HCT116 (cell line): ENCODE data around the gene GABBR2. TPM values are rescaled to one million over a fixed set of nuclear protein-coding genes. Genes with fewer than 3 reads are reported as not detected.

Experiments used
- ATAC-seq: fragments of 200-7000 bp; cut with Tn5 transposase; 2 replicates; pipeline ENCODE4 v1.9.1; 2020; ENCODE audit warnings: mild to moderate bottlenecking, moderate library complexity
- BruUV-seq: library from RNA; stranded (reverse); fragments of 400-500 nt; replicated peaks from 2 replicates; lab custom pipeline; 2021; lab: Mats Ljungman, UMichigan
- CTCF ChIA-PET: fragments of 300-600 bp; sonication (Branson Sonifier 250); formaldehyde crosslinking; loops from one replicate; lab custom pipeline; 2021; ENCODE audit warnings: antibody characterized with exemption; lab: Charles Lee
- POLR2A ChIA-PET: fragments of 300-600, 350-600 bp; sonication (Branson Sonifier 250); formaldehyde crosslinking; loops from one replicate; lab custom pipeline; 2021; ENCODE audit warnings: antibody characterized with exemption; lab: Charles Lee
- RAD21 ChIA-PET, 2 experiments: fragments of 300-600 bp; sonication (Branson Sonifier 250); formaldehyde crosslinking; loops; one replicate each; lab custom pipeline; 2023; ENCODE audit warnings: low total read pairs in 2 of 2; ENCODE audit not compliant: uncharacterized antibody in 2 of 2, unreplicated experiment in 2 of 2, low non-redundant PET in 1 of 2; lab: Charles Lee
- DNase-seq: peaks from one replicate; pipeline ENCODE4 v3.0.0-alpha.2; 2010; ENCODE audit warnings: low read depth, low spot score
- H2AFZ ChIP-seq: fragments of 200-600 bp; shearing (Covaris generic), sonication (generic); 2 replicates; pipeline ENCODE4 v1.6.1; 2017; ENCODE audit warnings: low read depth, mixed run types, mixed read lengths, antibody characterized with exemption, low read length; ENCODE audit not compliant: poor library complexity, severe bottlenecking
- H3K27ac ChIP-seq: 2 replicates; pipeline ENCODE4 v1.5.1; 2012; ENCODE audit warnings: low read depth, low read length
- H3K27me3 ChIP-seq: fragments of 200-600 bp; sonication (generic); 2 replicates; pipeline ENCODE4 v1.6.1; 2016; ENCODE audit warnings: mixed run types, low read length, mixed read lengths; ENCODE audit not compliant: insufficient read depth
- H3K36me3 ChIP-seq, 2 experiments: fragments of 200-500 bp in 1 of 2; fragments of 200-600 bp in 1 of 2; sonication (Bioruptor generic) in 1 of 2; sonication (generic) in 1 of 2; 2 replicates each; pipeline versions ENCODE4 v1.5.1 to v1.6.1; 2014 to 2016; ENCODE audit warnings: low read length in 2 of 2, inconsistent platforms in 1 of 2, mixed read lengths in 1 of 2, mixed run types in 1 of 2; ENCODE audit not compliant: insufficient read depth in 2 of 2, control insufficient read depth in 1 of 2
- H3K4me1 ChIP-seq, 2 experiments: fragments of 200-600 bp in 1 of 2; sonication (generic) in 1 of 2; 2 replicates each; pipeline versions ENCODE4 v1.5.1 to v1.6.1; 2012 to 2017; ENCODE audit warnings: low read length in 2 of 2, inconsistent platforms in 1 of 2, mild to moderate bottlenecking in 1 of 2, mixed read lengths in 1 of 2, mixed run types in 1 of 2, moderate library complexity in 1 of 2; ENCODE audit not compliant: insufficient read depth in 2 of 2, control insufficient read depth in 1 of 2
- H3K4me2 ChIP-seq: fragments of 200-600 bp; sonication (generic); 2 replicates; pipeline ENCODE4 v1.6.1; 2017; ENCODE audit warnings: mixed run types, low read length, mixed read lengths
- H3K4me3 ChIP-seq, 2 experiments: fragments of 200-600 bp in 1 of 2; sonication (generic) in 1 of 2; replicated peaks in 1 of 2; 2 replicates each; pipeline ENCODE4 v1.5.1; 2011 to 2016; ENCODE audit warnings: low read length in 2 of 2, control low read depth in 1 of 2, low read depth in 1 of 2, mild to moderate bottlenecking in 1 of 2, mixed read lengths in 1 of 2, mixed run types in 1 of 2
- H3K79me2 ChIP-seq: fragments of 200-600 bp; sonication (generic); 2 replicates; pipeline ENCODE4 v1.6.1; 2017; ENCODE audit warnings: mild to moderate bottlenecking, mixed run types, low read length, moderate library complexity, mixed read lengths; ENCODE audit not compliant: insufficient read depth
- H3K9ac ChIP-seq: fragments of 200-600 bp; sonication (generic); 2 replicates; pipeline ENCODE4 v1.6.1; 2016; ENCODE audit warnings: low read length, mixed read lengths
- H3K9me2 ChIP-seq: fragments of 200-600 bp; sonication (generic), shearing (Covaris generic); 2 replicates; pipeline ENCODE4 v1.6.1; 2017; ENCODE audit warnings: mixed run types, mild to moderate bottlenecking, moderate library complexity; ENCODE audit not compliant: insufficient read depth
- H3K9me3 ChIP-seq, 2 experiments: fragments of 200-500 bp in 1 of 2; fragments of 200-600 bp in 1 of 2; sonication (Bioruptor generic) in 1 of 2; sonication (generic) in 1 of 2; 2 replicates each; pipeline ENCODE4 v1.6.1; 2014 to 2017; ENCODE audit warnings: low read length in 2 of 2, mixed read lengths in 2 of 2, inconsistent platforms in 1 of 2, low read depth in 1 of 2, mild to moderate bottlenecking in 1 of 2, mixed run types in 1 of 2, moderate library complexity in 1 of 2; ENCODE audit not compliant: control insufficient read depth in 1 of 2, insufficient read depth in 1 of 2
- H4K20me1 ChIP-seq: fragments of 200-600 bp; sonication (generic), shearing (Covaris generic); 2 replicates; pipeline ENCODE4 v1.6.1; 2017; ENCODE audit warnings: mixed run types, mild to moderate bottlenecking, moderate library complexity; ENCODE audit not compliant: insufficient read depth
- ATF3 ChIP-seq: IDR thresholded peaks from 2 replicates; pipeline ENCODE4 v1.6.1; 2012
- CBX3 ChIP-seq: IDR thresholded peaks from 2 replicates; pipeline ENCODE4 v1.6.1; 2012; ENCODE audit warnings: low read depth
- ELF1 ChIP-seq: IDR thresholded peaks from 2 replicates; pipeline ENCODE4 v1.6.1; 2012; ENCODE audit warnings: low read depth, borderline replicate concordance
- EZH2phosphoT487 ChIP-seq: fragments of 200-600 bp; IDR thresholded peaks from 2 replicates; pipeline ENCODE4 v1.6.1; 2018; ENCODE audit warnings: antibody characterized with exemption, borderline replicate concordance
- FOSL1 ChIP-seq: IDR thresholded peaks from 2 replicates; pipeline ENCODE4 v1.6.1; 2012; ENCODE audit warnings: low read depth
- JUND ChIP-seq: IDR thresholded peaks from 2 replicates; pipeline ENCODE4 v1.6.1; 2012
- POLR2A ChIP-seq: IDR thresholded peaks from 2 replicates; pipeline ENCODE4 v1.7.0; 2011; ENCODE audit warnings: borderline replicate concordance; ENCODE audit not compliant: insufficient read depth, insufficient read length; ENCODE audit errors: extremely low read depth
- POLR2AphosphoS5 ChIP-seq: IDR thresholded peaks from 2 replicates; pipeline ENCODE4 v1.6.1; 2011; ENCODE audit warnings: mild to moderate bottlenecking, low read depth, low read length, moderate library complexity
- SIN3A ChIP-seq: IDR thresholded peaks from 2 replicates; pipeline ENCODE4 v1.6.1; 2012; ENCODE audit warnings: low read depth
- SP1 ChIP-seq: IDR thresholded peaks from 2 replicates; pipeline ENCODE4 v1.6.1; 2012; ENCODE audit warnings: low read depth
- TCF7L2 ChIP-seq: IDR thresholded peaks from 2 replicates; pipeline ENCODE4 v1.7.0; 2011; ENCODE audit warnings: borderline replicate concordance, inconsistent platforms; ENCODE audit not compliant: insufficient read depth, insufficient read length; ENCODE audit errors: extremely low read depth
- intact Hi-C: fragments of 100-400 bp; cut with micrococcal nuclease; formaldehyde crosslinking; loops from 2 replicates; pipeline ENCODE4 v1.10.0; 2022
- total RNA-seq: library from RNA; stranded (reverse); gene quantifications from one replicate; pipeline ENCODE4 v1.2.1, GENCODE V29; 2021; ENCODE audit not compliant: unreplicated experiment
- TF ChIP-seq, protein P1 (sequence below): IDR thresholded peaks from 2 replicates; pipeline ENCODE4 v1.6.1; 2012
- TF ChIP-seq, protein P2 (sequence below), 3 experiments: fragments of 200-600 bp in 1 of 3; sonication (generic) in 1 of 3; IDR thresholded peaks in 2 of 3; conservative IDR thresholded peaks in 1 of 3; 2 replicates each; pipeline ENCODE4 v1.5.1; 2012 to 2017; ENCODE audit warnings: low read depth in 2 of 3, low read length in 2 of 3, antibody characterized with exemption in 1 of 3, borderline replicate concordance in 1 of 3, control low read depth in 1 of 3, mild to moderate bottlenecking in 1 of 3, mixed read lengths in 1 of 3, mixed run types in 1 of 3, moderate library complexity in 1 of 3; ENCODE audit not compliant: insufficient read depth in 1 of 3

GABBR2 gene
- total RNA-seq, 1 experiment from 2014 or later, result 0.15 TPM

DNA sequence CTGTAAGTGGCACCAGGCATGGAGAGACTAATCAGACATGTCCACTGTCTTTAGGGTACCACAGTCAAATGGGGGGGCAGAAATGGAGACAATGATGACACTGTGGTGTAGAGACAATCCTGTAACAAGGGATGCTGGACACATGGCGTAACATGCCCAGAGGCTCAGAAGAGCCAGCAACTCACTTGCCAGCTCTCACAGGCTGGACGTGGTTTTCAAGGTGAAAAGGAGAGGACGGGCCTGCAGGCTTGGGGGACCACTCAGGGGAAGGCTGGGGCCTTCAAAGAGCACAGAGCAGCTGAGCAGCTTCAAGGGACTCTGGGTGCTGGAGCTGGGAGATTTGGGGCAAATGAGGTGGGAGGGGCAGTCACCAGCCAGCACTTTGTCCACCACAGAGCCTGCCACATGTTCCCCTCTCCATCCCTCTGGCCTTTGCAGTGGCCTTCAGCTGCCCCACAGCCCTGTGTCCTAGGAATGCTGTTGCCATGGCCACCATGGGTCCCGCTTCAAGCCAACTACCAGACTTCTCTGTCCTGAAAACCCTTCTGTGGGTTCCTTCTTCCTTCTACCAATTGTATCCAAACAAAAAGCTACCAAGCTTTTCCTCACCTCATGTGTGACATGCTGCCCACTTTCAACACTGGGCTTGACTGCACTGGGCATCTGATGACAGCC lies 140.4 kb downstream of the GABBR2 start (continued):
- TF ChIP-seq SIN3A, result no peak
- no peak for TF ChIP-seq POLR2AphosphoS5
- TF ChIP-seq POLR2A, result no peak
- TF ChIP-seq SP1, result no peak
- TF ChIP-seq ELF1, result no peak
- TF ChIP-seq, protein P1, sequence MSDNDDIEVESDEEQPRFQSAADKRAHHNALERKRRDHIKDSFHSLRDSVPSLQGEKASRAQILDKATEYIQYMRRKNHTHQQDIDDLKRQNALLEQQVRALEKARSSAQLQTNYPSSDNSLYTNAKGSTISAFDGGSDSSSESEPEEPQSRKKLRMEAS, result no peak
- TF ChIP-seq ATF3, result no peak
- no peak for TF ChIP-seq FOSL1
- TF ChIP-seq, protein P2, sequence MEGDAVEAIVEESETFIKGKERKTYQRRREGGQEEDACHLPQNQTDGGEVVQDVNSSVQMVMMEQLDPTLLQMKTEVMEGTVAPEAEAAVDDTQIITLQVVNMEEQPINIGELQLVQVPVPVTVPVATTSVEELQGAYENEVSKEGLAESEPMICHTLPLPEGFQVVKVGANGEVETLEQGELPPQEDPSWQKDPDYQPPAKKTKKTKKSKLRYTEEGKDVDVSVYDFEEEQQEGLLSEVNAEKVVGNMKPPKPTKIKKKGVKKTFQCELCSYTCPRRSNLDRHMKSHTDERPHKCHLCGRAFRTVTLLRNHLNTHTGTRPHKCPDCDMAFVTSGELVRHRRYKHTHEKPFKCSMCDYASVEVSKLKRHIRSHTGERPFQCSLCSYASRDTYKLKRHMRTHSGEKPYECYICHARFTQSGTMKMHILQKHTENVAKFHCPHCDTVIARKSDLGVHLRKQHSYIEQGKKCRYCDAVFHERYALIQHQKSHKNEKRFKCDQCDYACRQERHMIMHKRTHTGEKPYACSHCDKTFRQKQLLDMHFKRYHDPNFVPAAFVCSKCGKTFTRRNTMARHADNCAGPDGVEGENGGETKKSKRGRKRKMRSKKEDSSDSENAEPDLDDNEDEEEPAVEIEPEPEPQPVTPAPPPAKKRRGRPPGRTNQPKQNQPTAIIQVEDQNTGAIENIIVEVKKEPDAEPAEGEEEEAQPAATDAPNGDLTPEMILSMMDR (IDR thresholded peaks at IDR 0.05 in 2 of 3, conservative IDR thresholded peaks at IDR 0.05 in 1 of 3; ENCODE audit: borderline replicate concordance in 1 of 3, insufficient read depth in 1 of 3, low read depth in 2 of 3, low read length in 2 of 3), result no peak
- TF ChIP-seq CBX3, result no peak

DNA sequence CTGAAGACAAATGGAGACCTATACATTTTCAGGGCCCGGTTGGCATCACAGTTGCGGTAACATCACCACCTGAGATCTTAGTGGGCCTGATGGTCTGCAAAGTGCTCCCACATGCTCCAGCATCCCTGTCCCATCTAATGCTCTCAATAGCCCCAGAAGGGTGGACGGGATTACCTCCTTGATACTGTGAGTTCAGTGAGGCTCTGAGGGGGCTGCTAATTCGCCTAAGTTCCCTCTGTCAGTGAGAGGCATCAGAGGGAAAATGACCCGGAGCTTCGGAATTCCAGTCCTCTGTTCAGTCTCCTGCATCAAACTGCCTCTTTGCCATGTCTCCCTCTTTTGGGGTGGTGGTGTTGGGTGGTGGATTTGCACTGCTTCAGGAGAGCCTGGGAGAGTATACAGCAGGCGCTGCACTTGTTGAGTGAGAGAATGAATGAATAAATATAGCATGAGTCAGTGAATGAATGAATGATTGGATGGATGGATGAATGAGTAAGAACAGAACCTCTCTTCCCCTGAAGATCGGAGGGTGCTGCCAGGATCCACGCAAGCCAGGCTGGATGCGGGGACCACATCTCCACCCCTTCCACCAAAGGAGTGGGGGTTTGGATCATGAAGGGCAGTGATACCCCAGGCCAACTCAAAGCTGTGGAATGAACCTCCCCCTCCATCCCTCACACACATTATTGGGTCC lies 141.0 kb downstream of the GABBR2 start:
- Histone ChIP-seq H3K9me2 (no peaks in the 10 kb centered on the region), H3K9ac (no peak overlapping the region)
- no peak for TF ChIP-seq SP1
- no peak for TF ChIP-seq TCF7L2
- no peak for TF ChIP-seq JUND
- TF ChIP-seq EZH2phosphoT487, result no peak
- no peak for TF ChIP-seq ATF3
- TF ChIP-seq, all 23 proteins: peak for 0
- BruUV-seq, result no TSS peak
- Histone ChIP-seq H3K4me1 (no peaks in the 10 kb centered on the region), H3K27me3 (no peaks in the 10 kb centered on the region), H3K4me2 (no peak overlapping the region), H3K9me3 (no peaks in the 10 kb centered on the region), H2AFZ (no peak overlapping the region), H3K79me2 (no peaks in the 10 kb centered on the region), H4K20me1 (no peaks in the 10 kb centered on the region), H3K36me3 (no peaks in the 10 kb centered on the region), H3K4me3 (no peak overlapping the region), H3K27ac (no peak overlapping the region)
- RAD21 ChIA-PET, result no interaction called here
- POLR2A ChIA-PET, result no interaction called here
- ATAC-seq (no peak), DNase-seq (no peak)
- CTCF ChIA-PET, result no interaction called here
- intact Hi-C loops, result no loop called here
